Lung microvascular endothelial cell (primary cell): Measurements from ENCODE around the gene BPIFA1. TPM values are rescaled to one million over a fixed set of nuclear protein-coding genes. Genes with fewer than 3 reads are reported as not detected.

Experiments used
- DNase-seq, 2 donors: peaks; one replicate each; pipeline versions ENCODE4 v3.0.0 to v3.0.0-alpha.2; 2010; ENCODE audit warnings: low read depth in 2 of 2
- total RNA-seq: library from RNA; depleted of rRNA; stranded (reverse); fragments of >200 nt; gene quantifications from 2 replicates; pipeline ENCODE4 v1.2.1, GENCODE V29; 2014

BPIFA1 gene
- total RNA-seq, 1 donor from 2014 or later, result not detected

DNA sequence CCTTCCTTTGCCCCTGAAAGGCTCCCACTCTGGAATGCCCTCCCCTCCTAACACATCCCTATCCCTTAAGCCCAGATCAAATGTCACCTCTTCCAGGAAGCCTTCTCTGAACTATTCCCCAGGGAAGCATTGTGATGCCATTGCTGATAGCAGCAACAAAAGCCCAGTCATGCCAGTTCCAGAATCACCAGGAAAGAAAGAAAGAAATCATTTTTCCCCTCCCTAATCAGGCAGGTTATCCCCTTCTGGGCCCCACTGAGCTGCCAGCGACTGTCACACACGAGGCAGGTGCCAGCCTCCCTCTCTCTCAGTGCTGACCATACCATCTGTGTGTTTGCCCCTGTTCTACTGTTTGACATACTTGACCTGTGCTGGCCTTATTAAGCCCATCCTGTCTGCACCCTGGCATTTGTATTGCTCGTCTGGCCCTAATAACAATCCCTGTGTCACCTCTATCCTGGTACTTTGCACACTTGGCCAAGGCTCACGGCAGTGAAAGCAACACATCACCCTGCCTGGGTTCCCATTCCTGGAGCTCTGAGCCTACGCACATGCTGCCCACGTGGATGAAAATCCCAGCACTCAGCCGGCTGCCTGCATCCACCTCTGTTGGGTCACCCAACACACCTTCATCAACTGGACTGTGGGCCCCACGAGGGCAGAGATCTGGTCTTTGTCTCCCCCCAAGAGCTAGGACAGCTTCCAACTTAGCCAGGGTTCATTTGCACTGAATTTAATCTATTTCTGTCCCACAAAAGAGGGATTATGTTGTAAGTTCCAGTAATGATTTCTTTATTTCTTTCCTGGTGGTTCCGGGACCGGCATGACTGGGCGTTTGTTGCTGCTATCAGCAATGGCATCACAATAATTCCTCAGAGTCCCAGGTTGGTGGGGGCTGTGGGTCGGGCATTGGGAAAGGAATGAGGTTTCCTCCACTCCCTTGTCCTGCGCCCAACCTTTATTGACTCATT, 42.0 kb downstream of the BPIFA1 start:
- no peak for DNase-seq

DNA sequence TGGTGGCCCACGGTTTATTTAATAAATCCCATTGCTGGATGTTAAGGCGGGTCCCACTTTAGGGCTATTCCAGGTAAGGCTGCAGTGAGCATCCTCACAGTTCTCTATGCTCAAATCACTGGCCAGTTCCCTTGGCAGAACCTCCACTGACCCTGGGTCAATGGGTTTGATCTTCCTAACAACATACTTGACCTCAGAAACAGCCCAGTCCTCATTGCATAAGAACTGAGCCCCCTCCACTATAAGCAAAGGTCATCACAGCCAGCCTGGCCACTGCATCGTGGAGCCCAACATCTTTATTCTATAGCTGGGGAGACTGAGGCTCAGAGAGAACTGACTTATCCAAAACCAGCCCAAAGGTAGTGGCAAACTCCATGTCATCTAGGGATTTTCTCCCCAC, 42.9 kb downstream of the BPIFA1 start:
- no peak for DNase-seq

DNA sequence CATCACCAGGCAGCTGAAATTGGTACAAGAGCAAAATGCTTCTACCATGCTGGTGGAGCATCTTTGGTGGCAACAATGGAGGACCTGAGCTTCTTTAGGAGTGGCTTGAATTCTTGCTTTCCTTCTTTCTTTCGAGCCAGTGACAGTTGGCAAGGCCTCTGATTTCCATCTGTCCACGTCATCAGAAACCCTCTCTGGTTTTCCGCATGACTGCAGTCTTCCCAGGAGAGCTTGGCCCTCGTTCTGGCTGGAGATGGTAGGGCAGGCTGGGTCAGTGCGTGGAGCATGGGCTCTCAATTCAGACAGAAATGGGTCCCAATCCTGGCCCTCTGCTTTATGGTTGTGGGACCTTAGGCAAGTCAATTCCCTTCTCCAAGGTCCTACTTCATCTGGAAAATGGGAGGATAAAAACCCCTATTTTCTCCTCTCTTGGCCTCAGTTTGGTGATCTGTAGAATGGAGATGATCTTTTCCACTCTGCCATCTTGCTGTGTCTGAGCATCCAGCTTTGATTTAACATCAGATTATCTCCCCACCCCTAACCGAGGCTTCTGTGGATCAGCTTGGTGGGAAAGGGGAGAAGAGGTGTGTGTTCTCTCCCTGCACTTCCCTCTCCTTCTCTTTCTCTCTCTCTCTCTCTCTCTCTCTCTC, 43.6 kb downstream of the BPIFA1 start:
- DNase-seq, result no peak

DNA sequence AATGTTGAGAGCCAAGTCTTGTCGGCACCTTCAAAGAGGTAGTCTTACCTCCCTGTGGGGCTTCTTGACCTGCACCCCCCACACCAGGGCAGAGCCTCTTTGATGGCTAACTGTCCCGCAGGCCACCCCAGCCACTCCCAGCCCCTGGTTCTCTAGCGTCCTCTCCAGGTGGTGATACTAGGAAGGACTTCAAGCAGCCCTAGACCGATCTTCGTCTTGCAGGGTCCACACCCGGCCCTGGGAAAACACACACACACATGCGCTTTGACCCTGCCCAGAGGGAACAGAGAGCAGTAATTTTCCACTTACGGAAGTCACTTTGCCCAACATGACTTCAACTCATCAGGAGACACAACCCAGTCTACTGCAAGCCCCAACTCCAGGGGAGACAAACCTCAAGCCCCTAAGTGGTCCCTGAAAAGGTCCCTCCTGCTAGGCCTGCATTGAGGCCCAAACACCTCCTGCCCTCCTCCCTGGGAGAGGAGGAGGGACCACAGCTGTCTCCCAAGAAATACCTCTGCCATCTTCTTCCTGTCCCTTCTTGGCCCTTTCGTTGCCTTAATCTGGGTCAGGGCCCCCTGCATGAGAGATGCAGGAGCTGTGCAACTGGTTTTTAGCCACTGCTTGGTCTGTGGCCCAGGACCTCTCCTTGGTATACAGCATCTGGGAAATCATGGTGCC, 44.3 kb downstream of the BPIFA1 start:
- no peak for DNase-seq

GRCh38 chr20:33280775-33281174, 45.0 kb downstream of the BPIFA1 start:
- no peak for DNase-seq

DNA sequence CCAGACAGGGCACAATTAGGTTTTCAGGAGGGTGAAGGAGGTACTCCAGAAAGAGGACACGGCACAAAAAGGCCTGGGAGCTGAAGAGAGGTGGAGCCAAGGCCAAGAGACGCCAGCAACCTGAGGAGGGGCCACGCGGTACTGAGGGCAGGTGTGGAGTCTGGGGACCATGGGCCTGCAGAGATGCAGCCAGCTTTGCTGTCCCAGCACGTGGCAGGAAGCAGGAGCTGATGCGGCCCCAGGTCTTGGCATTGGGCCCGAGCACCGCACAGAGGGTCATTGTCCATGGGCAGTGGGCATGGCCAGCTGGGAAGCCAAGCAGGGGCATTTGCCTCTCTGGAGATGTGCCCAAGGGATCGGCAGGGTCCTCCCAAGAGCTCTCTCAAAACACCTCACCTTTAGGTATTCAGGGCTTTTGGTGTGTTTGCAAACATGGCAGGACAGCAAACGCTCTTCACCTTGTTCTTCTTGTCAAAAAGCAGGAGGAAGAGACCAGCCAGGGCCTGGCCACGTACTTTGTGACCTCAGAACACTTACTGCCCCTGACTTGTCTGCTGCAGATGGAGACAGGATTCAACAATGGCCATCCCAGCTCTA, 45.9 kb downstream of the BPIFA1 start:
- DNase-seq, result no peak

GRCh38 chr20:33282196-33282934, 46.6 kb downstream of the BPIFA1 start:
- DNase-seq, result no peak

DNA sequence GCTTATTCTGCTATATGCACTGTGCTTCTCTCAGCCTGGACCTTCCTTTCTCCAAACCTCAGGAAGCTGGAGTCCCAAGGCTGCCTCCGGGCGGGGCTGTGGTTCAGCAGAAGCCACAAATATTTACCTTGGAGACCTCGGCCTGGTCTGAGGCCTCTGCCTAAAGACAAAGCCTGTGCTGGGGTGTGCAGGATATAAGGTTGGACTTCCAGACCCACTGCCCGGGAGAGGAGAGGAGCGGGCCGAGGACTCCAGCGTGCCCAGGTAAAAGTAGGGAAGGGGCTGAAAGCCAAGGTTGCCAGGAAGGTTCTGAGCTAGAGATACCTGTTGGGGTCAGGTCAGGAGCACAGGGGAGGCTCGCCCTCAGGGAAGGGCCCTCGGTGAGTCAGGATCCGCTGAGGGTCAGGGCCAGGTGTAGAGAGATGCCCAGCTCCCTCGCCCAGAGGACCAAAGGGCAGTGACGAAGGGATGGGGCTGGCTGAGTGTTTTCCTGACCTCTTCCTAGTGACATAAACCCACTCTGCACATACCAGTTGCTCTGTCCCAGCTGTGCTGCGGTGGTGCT, 47.3 kb downstream of the BPIFA1 start, which contains the start of gene BPIFB1:
Gene BPIFB1, plus strand, starts transcription at position 224 of the 565 bp plus-strand sequence. CDS start 2,860 bp downstream, outside the sequence.
- DNase-seq, result no peak

- DNase-seq, result no peak
Measured at GRCh38 chr20:33284284-33284683, 48.5 kb downstream of the BPIFA1 start.

DNA sequence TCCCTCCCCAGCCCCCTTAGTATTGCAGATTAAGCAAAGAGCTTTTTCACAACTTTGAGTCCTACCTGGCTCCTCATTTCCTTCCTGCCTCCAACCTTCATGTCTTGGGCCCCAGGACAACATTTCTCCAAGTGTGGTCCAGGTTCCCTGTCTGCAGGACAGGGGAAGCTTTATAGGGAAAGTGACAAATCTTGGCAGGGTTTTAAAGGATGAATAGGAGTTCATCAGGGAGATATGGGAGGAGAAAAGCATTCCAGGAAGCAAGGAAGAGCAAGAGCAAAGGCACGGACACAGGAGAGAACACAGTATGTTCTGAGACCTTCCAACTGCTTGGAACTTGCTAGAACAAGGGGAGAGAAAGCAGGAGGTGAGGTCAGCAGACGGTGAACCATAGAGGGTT, 49.1 kb downstream of the BPIFA1 start:
- DNase-seq, result no peak

DNA sequence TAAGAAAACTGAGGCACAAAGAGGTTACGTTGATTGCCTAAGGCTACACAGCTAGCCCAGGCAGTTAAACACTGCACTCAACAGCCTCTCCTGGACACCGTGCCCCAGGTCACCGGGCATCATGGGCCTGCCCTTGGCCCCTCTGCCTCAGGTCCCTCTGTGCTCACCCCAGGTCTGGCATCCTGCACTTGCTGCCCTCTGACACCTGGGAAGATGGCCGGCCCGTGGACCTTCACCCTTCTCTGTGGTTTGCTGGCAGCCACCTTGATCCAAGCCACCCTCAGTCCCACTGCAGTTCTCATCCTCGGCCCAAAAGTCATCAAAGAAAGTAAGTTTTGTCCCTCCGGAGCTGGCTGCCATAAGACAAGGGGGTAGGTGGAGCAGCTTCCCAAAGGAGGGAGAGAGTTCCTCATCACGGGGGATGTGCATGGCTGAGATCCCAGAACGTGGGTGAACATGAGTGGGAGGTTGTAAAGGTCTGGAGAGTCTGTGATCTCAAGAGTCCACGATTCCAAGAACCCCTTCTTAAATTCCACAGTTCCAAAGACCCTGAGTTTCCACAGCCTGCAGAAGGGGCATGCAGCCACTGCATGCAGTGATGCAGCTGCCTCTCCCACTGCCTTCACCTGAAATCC, 50.2 kb downstream of the BPIFA1 start:
- no peak for DNase-seq

GRCh38 chr20:33287884-33288283, 52.1 kb downstream of the BPIFA1 start:
- no peak for DNase-seq

GRCh38 chr20:33290852-33291251, 55.1 kb downstream of the BPIFA1 start:
- DNase-seq, result no peak

GRCh38 chr20:33291416-33291815, 55.6 kb downstream of the BPIFA1 start:
- DNase-seq, result no peak

DNA sequence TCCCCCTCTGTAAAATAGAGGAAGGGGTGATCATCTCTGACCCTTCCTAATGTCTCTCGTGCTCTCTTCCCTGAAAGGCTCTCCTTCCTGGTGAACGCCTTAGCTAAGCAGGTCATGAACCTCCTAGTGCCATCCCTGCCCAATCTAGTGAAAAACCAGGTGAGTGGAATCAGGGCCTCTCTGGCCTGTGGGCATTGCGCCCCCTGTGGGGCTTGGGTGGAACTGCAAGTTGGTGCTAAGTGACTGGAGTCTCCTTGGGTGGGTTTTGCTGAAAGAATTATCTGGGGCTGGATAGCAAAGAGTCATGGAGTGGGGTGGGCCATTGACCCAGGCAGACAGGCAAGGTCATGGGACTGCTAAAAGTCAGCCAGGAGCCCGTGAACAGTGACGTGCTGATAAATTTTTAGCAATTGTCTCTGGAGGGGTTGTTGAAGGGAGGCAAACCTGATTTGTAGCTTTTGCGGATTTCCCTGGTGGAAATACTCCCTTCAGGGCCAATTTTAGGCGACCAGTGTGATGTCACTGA, 56.1 kb downstream of the BPIFA1 start:
- DNase-seq, result peak; percentile 32 to 60

Other genes starting within 250 kb of the BPIFA1 start
- gene SUN5, start 231.6 kb upstream of the BPIFA1 start, total RNA-seq, result not detected in 2 replicates
- gene BPIFB2, start 228.3 kb upstream of the BPIFA1 start, total RNA-seq, result not detected in 2 replicates
- gene BPIFB6, start 204.3 kb upstream of the BPIFA1 start, total RNA-seq, result not detected in 2 replicates
- gene BPIFB3, start 182.1 kb upstream of the BPIFA1 start, total RNA-seq, result not detected in 2 replicates
- not detected in 2 replicates for gene BPIFB4, start 156.4 kb upstream of the BPIFA1 start, total RNA-seq
- gene BPIFA2, start 67.8 kb upstream of the BPIFA1 start, total RNA-seq, result not detected in 2 replicates
- not detected in 2 replicates for gene BPIFA3, start 18.6 kb upstream of the BPIFA1 start, total RNA-seq
- not detected in 2 replicates for gene BPIFB1, start 47.2 kb downstream of the BPIFA1 start, total RNA-seq
- 14.6 and 17.7 TPM in 2 replicates for gene CDK5RAP1, start 165.5 kb downstream of the BPIFA1 start, total RNA-seq
- gene SNTA1, start 207.8 kb downstream of the BPIFA1 start, total RNA-seq, result 5.4 TPM in 2 replicates